GM18517 (cell line): ENCODE measurements around the gene PCDHGA11.
A peak's percentile ranks its signal among the peaks of the same experiment; 100 is the strongest.
"Not testable (repeated sequence)": the region's sequence is repeated elsewhere in the genome, so short reads cannot be mapped to it uniquely, and the experiment has no call there.

Experiments used
- ATAC-seq: cut with Tn5 transposase; IDR thresholded peaks from one replicate; pipeline ENCODE4 v1.9.1; 2021; ENCODE audit warnings: mild to moderate bottlenecking, moderate library complexity; ENCODE audit not compliant: unreplicated experiment

The PCDHGA11 gene

DNA sequence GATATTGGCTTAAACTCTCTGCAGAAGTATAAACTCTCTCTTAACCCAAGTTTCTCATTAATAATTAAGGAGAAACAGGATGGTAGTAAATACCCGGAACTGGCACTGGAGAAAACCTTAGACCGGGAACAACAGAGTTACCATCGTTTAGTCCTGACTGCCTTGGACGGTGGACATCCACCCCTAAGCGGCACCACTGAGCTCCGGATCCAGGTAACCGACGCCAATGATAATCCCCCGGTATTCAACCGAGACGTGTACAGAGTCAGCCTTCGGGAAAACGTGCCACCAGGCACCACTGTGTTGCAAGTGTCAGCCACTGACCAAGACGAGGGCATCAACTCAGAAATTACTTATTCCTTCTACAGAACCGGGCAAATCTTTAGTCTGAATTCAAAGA lies 22.2 kb upstream of the PCDHGA11 start:
- ATAC-seq, result no peak

DNA sequence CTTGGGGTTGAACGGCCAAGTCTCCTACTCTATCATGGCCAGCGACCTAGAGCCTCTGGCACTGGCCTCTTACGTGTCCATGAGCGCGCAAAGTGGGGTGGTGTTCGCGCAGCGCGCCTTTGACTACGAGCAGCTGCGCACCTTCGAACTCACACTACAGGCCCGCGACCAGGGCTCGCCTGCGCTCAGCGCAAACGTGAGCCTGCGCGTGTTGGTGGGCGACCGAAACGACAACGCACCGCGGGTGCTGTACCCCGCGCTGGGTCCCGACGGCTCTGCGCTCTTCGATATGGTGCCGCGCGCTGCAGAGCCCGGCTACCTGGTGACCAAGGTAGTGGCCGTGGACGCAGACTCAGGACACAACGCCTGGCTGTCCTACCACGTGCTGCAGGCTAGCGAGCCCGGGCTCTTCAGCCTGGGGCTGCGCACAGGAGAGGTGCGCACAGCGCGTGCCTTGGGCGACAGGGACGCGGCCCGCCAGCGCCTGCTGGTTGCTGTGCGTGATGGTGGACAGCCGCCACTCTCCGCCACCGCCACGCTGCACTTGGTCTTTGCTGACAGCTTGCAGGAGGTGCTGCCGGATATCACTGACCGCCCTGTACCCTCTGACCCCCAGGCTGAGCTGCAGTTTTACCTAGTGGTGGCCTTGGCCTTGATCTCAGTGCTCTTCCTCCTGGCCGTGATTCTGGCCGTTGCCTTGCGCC lies 21.1 kb upstream of the PCDHGA11 start:
- no peak for ATAC-seq

DNA sequence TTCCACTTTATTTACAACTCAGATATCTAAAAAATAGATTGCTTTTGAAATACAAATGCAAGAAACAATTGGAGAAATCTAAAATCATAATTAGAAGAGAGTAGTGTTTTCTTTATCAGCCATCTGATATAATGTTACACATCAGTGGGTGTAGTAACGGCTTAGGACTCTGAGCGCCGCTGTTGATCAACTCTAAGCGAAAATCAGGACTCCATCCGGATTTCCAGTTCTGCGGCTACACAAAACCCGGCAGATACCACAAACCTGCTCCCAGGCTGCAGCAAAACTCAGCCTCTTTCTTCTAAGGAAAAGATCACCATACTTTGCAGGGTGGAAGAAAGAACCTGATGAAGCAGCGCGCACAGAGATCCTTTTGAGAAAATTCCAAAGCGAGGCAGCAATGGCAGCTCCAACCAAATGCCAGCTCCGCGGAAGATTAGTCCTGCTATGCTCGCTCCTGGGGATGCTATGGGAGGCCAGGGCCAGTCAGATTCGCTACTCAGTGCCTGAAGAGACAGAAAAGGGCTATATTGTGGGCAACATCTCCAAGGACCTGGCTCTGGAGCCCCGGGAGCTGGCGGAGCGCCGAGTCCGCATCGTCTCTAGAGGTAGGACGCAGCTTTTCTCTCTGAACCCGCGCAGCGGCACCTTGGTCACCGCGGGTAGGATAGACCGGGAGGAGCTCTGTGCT lies 18.2 kb upstream of the PCDHGA11 start, which contains the start of gene PCDHGA9:
PCDHGA9 (plus strand) TSS at position 226 of the 691 bp plus-strand sequence; CDS start at position 401, 175 bp downstream.
- ATAC-seq, result no peak

DNA sequence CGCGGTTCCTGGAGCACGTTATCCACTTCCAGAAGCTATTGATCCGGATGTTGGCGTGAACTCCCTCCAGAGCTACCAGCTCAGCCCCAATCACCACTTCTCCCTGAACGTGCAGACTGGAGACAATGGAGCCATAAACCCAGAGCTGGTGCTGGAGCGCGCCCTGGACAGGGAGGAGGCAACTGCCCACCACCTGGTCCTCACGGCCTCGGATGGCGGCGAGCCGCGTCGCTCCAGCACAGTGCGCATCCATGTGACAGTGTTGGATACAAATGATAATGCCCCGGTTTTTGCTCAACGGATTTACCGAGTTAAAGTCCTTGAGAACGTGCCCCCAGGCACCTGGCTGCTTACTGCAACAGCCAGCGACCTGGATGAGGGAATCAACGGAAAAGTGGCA lies 17.5 kb upstream of the PCDHGA11 start:
- no peak for ATAC-seq

DNA sequence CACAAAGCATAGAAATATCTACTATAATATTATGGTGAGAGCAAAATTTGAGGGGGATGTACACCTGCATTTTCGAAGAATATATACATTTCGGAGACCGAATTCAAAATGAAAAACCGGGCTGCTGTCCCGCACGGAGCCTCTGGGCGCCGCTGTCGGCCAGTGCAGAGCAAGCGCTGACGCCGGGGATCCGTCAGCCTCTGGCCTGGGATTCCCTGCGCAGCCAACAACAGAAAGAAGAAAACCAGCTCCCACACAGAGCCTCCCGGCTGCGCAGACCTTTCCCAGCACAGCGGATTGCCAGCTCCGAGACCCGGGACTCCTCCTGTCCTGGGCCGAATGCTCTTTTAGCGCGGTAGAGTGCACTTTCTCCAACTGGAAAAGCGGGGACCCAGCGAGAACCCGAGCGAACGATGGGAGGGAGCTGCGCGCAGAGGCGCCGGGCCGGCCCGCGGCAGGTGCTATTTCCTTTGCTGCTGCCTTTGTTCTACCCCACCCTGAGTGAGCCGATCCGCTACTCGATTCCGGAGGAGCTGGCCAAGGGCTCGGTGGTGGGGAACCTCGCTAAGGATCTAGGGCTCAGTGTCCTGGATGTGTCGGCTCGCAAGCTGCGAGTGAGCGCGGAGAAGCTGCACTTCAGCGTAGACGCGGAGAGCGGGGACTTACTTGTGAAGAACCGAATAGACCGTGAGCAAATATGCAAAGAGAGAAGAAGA lies 12.9 kb upstream of the PCDHGA11 start, which contains the start of gene PCDHGB6:
PCDHGB6 (plus strand) TSS at position 232 of the 716 bp plus-strand sequence; CDS start at position 414, 182 bp downstream.
- not testable (repeated sequence) for ATAC-seq

DNA sequence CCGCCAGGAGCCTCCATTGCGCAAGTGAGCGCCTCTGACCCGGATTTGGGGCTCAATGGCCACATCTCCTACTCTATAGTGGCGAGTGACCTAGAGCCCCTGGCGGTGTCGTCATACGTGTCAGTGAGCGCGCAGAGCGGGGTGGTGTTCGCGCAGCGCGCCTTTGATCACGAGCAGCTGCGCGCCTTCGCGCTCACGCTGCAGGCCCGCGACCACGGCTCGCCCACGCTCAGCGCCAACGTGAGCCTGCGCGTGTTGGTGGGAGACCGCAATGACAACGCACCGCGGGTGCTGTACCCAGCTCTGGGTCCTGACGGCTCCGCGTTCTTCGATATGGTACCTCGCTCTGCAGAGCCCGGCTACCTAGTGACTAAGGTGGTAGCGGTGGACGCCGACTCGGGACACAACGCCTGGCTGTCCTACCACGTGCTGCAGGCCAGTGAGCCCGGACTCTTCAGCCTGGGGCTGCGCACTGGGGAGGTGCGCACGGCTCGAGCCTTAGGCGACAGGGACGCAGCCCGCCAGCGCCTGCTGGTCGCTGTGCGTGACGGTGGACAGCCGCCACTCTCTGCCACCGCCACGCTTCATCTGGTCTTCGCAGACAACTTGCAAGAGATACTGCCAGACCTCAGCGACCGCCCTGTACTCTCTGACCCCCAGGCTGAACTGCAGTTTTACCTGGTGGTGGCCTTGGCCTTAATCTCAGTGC lies 11.1 kb upstream of the PCDHGA11 start:
- ATAC-seq, result no peak

DNA sequence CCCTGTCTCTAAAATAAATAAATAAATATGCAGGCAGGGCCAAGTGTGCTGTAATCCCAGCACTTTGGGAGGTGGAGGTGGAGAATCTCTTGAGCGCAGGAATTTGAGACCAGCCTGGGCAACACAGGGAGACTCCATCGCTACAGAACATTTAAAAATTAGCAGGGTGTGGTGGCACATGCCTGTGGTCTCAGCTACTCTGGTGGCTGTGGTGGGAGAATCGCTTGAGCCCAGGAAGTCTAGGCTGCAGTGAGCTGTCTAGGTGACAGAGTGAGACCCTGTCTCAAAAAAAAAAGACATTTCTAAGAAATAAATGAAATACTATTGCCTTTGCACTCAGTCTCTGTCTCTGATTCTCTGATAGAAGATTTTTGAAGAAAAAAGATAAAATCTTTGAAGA lies 9.3 kb upstream of the PCDHGA11 start:
- no peak for ATAC-seq

DNA sequence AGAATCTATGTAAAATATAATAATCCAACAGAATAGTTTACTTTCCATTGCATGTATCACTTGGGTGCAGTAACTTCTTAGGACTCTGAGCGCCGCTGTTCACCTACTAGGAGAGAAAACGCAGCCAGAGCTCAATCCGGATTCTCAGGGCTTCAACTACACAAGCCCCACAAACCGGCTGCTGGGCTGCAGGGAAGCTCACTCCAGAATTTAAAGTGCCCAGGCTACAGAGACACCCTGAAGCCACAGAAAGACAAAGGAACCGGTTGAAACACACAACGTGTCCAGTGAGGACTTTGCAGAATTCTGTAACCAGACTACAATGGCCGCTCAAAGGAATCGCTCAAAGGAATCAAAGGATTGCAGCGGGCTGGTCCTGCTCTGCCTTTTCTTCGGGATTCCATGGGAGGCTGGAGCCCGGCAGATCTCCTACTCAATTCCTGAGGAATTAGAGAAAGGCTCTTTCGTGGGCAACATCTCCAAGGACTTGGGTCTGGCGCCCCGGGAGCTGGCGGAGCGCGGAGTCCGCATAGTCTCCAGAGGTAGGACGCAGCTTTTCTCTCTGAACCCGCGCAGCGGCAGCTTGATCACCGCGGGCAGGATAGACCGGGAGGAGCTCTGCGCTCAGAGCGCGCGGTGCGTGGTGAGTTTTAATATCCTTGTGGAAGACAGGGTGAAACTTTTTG lies 7.9 kb upstream of the PCDHGA11 start, which contains the start of gene PCDHGA10:
PCDHGA10 (plus strand) TSS at position 134 of the 686 bp plus-strand sequence; CDS start at position 323, 189 bp downstream.
- ATAC-seq, result peak; percentile 79

DNA sequence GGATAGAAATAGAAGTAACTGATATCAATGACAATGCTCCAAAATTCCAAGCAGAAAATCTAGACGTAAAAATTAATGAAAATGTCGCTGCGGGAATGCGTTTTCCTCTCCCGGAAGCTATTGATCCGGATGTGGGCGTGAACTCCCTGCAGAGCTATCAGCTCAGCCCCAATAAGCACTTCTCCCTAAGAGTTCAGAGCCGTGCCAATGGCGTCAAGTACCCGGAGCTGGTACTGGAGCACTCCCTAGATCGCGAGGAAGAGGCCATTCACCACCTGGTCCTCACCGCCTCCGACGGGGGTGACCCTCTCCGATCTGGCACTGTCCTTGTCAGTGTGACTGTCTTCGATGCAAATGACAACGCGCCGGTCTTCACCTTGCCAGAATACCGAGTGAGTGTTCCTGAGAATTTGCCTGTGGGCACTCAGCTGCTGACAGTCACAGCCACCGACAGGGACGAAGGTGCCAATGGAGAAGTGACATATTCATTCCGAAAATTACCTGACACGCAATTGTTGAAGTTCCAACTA lies 7.2 kb upstream of the PCDHGA11 start:
- ATAC-seq, result no peak

DNA sequence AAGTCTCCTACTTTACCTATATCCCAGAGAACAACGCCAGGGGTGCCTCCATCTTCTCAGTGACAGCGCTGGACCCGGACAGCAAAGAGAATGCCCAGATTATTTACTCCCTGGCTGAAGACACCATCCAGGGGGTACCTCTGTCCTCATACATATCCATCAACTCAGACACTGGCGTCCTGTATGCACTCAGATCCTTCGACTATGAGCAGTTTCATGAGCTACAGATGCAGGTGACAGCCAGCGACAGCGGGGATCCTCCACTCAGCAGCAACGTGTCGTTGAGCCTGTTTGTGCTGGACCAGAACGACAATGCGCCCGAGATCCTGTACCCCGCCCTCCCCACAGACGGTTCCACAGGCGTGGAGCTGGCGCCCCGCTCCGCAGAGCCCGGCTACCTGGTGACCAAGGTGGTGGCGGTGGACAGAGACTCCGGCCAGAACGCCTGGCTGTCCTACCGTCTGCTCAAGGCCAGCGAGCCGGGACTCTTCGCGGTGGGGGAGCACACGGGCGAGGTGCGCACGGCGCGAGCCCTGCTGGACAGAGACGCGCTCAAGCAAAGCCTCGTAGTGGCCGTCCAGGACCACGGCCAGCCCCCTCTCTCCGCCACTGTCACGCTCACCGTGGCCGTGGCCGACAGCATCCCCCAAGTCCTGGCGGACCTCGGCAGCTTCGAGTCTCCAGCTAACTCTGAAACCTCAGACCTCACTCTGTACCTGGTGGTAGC lies 6.1 kb upstream of the PCDHGA11 start:
- ATAC-seq, result not testable (repeated sequence)

DNA sequence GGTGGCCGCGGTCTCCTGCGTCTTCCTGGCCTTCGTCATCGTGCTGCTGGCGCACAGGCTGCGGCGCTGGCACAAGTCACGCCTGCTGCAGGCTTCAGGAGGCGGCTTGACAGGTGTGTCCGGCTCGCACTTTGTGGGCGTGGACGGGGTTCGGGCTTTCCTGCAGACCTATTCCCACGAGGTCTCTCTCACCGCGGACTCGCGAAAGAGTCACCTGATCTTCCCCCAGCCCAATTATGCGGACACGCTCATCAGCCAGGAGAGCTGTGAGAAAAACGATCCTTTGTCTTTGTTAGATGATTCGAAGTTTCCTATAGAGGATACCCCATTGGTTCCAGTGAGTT lies 5.6 kb upstream of the PCDHGA11 start:
- ATAC-seq, result not testable (repeated sequence)

DNA sequence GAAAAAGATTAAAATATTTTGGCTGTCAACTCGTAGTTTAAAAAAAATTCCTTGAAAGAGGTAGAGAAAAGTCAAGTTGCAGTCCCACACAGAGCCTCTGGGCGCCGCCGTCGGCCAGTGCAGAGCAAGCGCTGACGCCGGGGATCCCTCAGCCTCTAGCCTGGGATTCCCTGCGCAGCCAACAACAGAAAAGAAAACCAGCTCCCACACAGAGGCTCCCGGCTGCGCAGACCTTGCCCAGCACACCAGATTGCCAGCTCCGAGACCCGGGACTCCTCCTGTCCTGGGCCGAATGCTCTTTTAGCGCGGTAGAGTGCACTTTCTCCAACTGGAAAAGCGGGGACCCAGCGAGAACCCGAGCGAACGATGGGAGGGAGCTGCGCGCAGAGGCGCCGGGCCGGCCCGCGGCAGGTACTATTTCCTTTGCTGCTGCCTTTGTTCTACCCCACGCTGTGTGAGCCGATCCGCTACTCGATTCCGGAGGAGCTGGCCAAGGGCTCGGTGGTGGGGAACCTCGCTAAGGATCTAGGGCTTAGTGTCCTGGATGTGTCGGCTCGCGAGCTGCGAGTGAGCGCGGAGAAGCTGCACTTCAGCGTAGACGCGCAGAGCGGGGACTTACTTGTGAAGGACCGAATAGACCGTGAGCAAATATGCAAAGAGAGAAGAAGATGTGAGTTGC lies 3.2 kb upstream of the PCDHGA11 start, which contains the start of gene PCDHGB7:
PCDHGB7 (plus strand) TSS at position 184 of the 679 bp plus-strand sequence; CDS start at position 367, 183 bp downstream.
- peak; percentile 76 for ATAC-seq

DNA sequence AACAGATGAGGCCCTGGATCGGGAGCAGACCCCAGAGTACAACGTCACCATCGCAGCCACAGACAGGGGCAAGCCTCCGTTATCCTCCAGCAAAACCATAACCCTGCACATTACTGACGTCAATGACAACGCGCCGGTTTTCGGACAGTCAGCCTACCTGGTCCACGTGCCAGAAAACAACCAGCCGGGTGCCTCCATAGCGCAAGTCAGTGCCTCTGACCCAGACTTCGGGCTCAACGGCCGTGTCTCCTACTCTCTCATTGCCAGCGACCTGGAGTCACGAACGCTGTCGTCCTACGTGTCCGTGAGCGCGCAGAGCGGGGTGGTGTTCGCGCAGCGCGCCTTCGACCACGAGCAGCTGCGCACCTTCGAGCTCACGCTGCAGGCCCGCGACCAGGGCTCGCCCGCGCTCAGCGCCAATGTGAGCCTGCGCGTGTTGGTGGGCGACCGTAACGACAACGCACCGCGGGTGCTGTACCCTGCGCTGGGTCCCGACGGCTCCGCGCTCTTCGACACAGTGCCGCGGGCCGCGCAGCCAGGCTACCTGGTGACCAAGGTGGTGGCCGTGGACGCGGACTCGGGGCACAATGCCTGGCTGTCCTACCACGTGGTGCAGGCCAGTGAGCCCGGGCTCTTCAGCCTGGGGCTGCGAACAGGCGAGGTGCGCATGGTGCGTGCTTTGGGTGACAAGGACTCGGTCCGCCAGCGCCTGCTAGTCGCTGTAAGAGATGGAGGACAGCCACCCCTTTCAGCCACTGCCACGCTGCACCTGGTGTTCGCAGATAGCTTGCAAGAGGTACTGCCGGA lies 1.6 kb upstream of the PCDHGA11 start:
- no peak for ATAC-seq

DNA sequence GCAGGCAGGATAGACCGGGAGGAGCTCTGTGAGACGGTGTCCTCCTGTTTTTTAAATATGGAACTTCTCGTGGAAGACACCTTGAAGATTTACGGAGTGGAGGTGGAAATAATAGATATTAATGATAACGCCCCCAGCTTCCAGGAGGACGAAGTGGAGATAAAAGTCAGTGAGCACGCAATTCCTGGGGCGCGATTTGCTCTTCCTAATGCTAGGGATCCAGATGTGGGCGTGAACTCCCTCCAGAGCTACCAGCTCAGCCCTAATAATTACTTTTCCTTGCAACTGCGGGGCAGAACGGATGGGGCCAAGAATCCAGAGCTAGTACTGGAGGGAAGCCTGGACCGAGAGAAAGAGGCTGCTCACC lies 621 bp downstream of the PCDHGA11 start:
- ATAC-seq, result no peak

DNA sequence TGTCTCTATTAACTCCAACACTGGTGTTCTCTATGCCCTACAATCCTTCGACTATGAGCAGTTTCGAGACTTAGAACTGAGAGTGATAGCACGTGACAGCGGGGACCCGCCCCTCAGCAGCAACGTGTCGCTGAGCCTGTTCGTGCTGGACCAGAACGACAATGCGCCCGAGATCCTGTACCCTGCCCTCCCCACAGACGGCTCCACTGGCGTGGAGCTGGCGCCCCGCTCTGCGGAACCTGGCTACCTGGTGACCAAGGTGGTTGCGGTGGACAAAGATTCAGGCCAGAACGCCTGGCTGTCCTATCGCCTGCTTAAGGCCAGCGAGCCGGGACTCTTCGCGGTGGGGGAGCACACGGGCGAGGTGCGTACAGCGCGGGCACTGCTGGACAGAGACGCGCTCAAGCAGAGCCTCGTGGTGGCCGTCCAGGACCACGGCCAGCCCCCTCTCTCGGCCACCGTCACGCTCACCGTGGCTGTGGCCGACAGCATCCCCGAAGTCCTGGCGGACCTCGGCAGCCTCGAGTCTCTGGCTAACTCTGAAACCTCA lies 2.0 kb downstream of the PCDHGA11 start:
- no peak for ATAC-seq

DNA sequence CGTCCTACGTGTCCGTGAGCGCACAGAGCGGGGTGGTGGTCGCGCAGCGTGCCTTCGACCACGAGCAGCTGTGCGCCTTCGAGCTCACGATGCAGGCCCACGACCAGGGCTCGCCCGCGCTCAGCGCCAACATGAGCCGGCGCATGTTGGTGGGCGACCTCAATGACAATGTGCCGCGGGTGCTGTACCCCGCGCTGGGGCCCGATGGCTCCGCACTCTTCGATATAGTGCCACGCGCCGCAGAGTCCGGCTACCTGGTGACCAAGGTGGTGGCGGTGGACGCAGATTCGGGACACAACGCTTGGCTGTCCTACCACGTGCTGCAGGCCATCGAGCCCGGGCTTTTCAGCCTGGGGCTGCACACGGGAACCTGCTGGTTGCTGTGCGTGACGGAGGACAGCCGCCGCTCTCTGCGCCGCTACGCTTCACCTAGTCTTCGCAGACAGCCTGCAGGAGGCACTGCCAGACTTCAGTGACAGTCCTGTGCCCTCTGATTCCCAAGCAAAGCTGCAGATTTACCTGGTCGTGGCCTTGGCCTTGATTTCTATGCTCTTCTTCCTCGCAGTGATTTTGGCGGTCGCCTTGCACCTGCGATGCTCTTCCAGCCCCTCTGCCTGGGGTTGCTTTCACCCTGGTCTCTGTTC lies 7.1 kb downstream of the PCDHGA11 start:
- ATAC-seq, result no peak
